C4-2B (cell line): ENCODE data around the gene KCNQ1.

ENCODE experiments used
- CTCF ChIP-seq: fragments of 450-650 bp; conservative IDR thresholded peaks from 2 replicates; pipeline ENCODE4 v1.5.1; 2017; ENCODE audit warnings: mild to moderate bottlenecking
- ZFX ChIP-seq: fragments of 450-650 bp; IDR thresholded peaks from 2 replicates; pipeline ENCODE4 v1.6.1; 2017

GRCh38 chr11:2562890-2563212 is 118.0 kb downstream of the KCNQ1 start:
- no peak for TF ChIP-seq CTCF
- TF ChIP-seq ZFX, result no peak
